ENCODE data around the gene EPB41L4B. TPM values are rescaled to one million over a fixed set of nuclear protein-coding genes. Genes with fewer than 3 reads are reported as not detected.

Gene EPB41L4B
- total RNA-seq, 1 experiment from 2014 or later, result 24.5 TPM

GRCh38 chr9:109171926-109172325 is 148.9 kb downstream of the EPB41L4B start:
- DNase-seq (ENCODE audit: extremely low read depth, low read depth), result no peak

GRCh38 chr9:109168170-109168569 is 152.7 kb downstream of the EPB41L4B start:
- DNase-seq (ENCODE audit: extremely low read depth, low read depth), result no peak

GRCh38 chr9:109167716-109168115 is 153.1 kb downstream of the EPB41L4B start:
- no peak for DNase-seq (ENCODE audit: extremely low read depth, low read depth)

GRCh38 chr9:109166771-109167601 is 153.9 kb downstream of the EPB41L4B start, which contains the start of gene FRRS1L:
Gene FRRS1L, minus strand, starts transcription at chr9:109167249. Its CDS starts 111 bp downstream, at chr9:109167138.
- no peak for DNase-seq (ENCODE audit: extremely low read depth, low read depth)

GRCh38 chr9:109166171-109166770 is 154.6 kb downstream of the EPB41L4B start:
- DNase-seq (ENCODE audit: extremely low read depth, low read depth), result no peak

- DNase-seq (ENCODE audit: extremely low read depth, low read depth), result no peak
Measured at GRCh38 chr9:109164042-109164441, 156.8 kb downstream of the EPB41L4B start.

GRCh38 chr9:109163194-109163593 is 157.7 kb downstream of the EPB41L4B start:
- DNase-seq (ENCODE audit: extremely low read depth, low read depth), result no peak

GRCh38 chr9:109162677-109163076 is 158.2 kb downstream of the EPB41L4B start:
- no peak for DNase-seq (ENCODE audit: extremely low read depth, low read depth)

- DNase-seq (ENCODE audit: extremely low read depth, low read depth), result no peak
Measured at GRCh38 chr9:109161471-109161870, 159.4 kb downstream of the EPB41L4B start.

GRCh38 chr9:109159583-109159982 is 161.3 kb downstream of the EPB41L4B start:
- no peak for DNase-seq (ENCODE audit: extremely low read depth, low read depth)

GRCh38 chr9:109158651-109159050 is 162.2 kb downstream of the EPB41L4B start:
- no peak for DNase-seq (ENCODE audit: extremely low read depth, low read depth)

GRCh38 chr9:109156708-109157107 is 164.2 kb downstream of the EPB41L4B start:
- no peak for DNase-seq (ENCODE audit: extremely low read depth, low read depth)

- no peak for DNase-seq (ENCODE audit: extremely low read depth, low read depth)
Measured at GRCh38 chr9:109150925-109151545, 169.8 kb downstream of the EPB41L4B start.

GRCh38 chr9:109149722-109150121 is 171.1 kb downstream of the EPB41L4B start:
- DNase-seq (ENCODE audit: extremely low read depth, low read depth), result no peak

- DNase-seq (ENCODE audit: extremely low read depth, low read depth), result no peak
Measured at GRCh38 chr9:109149089-109149488, 171.8 kb downstream of the EPB41L4B start.

GRCh38 chr9:109145051-109145450 is 175.8 kb downstream of the EPB41L4B start:
- DNase-seq (ENCODE audit: extremely low read depth, low read depth), result no peak

- DNase-seq (ENCODE audit: extremely low read depth, low read depth), result peak; percentile 31
Measured at GRCh38 chr9:109143881-109144562, 176.8 kb downstream of the EPB41L4B start.

- DNase-seq (ENCODE audit: extremely low read depth, low read depth), result no peak
Measured at GRCh38 chr9:109141375-109141774, 179.5 kb downstream of the EPB41L4B start.

GRCh38 chr9:109139851-109140250 is 181.0 kb downstream of the EPB41L4B start:
- DNase-seq (ENCODE audit: extremely low read depth, low read depth), result no peak

- DNase-seq (ENCODE audit: extremely low read depth, low read depth), result no peak
Measured at GRCh38 chr9:109138421-109138820, 182.4 kb downstream of the EPB41L4B start.

- DNase-seq (ENCODE audit: extremely low read depth, low read depth), result no peak
Measured at GRCh38 chr9:109134167-109134578, 186.7 kb downstream of the EPB41L4B start.
